ENCODE results near the gene KCTD2. TPM values are rescaled to one million over a fixed set of nuclear protein-coding genes. Genes with fewer than 3 reads are reported as not detected.

Gene KCTD2
- total and polyA plus RNA-seq, 10 donors = 11.0 to 28.4 (median 25.2) TPM

DNA sequence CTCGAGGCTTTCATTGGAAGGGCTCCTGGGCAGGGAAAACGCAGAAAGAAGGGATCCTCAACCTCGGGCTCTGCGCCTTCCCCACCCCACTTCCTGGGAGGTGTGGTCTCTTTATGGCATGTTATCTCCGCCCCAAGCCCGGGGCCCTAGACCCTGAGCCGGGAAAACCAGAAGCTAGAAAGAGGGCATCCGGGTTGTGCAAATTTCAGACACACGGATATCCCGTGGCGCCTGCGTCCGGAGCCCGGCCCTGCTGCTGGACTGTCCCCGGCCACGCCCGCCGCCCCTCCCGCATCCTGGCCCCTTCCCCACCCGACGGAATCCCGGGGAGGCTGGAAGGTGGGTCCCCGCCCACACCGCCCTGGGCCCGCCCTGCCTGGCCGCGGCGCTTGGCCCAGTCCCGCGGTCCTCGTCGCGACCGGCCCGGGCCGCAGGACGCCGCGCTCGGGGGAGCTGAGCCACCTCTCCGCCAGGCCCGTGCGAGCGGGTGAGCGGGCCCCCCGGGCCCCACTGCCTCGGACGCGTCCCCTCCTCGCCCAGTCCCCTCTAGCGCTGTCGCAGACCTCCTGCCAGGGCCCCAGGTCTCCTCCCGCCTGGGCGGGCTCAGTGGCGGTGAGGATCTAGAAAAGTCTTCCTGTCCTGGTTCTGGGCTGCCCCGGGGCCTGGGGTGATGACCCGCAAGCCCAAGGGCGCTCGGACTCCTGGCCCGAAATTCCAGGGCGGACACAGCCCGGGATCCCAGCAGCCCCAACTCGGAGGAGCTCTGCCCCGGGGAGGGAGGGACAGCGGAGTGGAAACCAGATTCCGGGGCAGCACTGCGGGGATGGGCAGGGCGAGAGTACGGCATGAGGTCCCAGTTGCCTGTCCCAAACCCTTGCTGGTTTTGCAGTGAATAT is 40.8 kb downstream of the KCTD2 start, which contains the start of gene SLC16A5:
SLC16A5 (plus strand) TSS at position 397 of the 896 bp plus-strand sequence. CDS start 5,683 bp downstream, outside the sequence.
- H3K27me3 ChIP-seq (replicated peaks in 1 of 7) = no peaks in the 10 kb centered on the region
- TF ChIP-seq, protein P1, sequence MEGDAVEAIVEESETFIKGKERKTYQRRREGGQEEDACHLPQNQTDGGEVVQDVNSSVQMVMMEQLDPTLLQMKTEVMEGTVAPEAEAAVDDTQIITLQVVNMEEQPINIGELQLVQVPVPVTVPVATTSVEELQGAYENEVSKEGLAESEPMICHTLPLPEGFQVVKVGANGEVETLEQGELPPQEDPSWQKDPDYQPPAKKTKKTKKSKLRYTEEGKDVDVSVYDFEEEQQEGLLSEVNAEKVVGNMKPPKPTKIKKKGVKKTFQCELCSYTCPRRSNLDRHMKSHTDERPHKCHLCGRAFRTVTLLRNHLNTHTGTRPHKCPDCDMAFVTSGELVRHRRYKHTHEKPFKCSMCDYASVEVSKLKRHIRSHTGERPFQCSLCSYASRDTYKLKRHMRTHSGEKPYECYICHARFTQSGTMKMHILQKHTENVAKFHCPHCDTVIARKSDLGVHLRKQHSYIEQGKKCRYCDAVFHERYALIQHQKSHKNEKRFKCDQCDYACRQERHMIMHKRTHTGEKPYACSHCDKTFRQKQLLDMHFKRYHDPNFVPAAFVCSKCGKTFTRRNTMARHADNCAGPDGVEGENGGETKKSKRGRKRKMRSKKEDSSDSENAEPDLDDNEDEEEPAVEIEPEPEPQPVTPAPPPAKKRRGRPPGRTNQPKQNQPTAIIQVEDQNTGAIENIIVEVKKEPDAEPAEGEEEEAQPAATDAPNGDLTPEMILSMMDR (IDR thresholded peaks at IDR 0.05 in 8 of 11, conservative IDR thresholded peaks at IDR 0.05 in 3 of 11) = peak in 1 of 11 experiments; percentile 17
- TF ChIP-seq POLR2A (IDR thresholded peaks at IDR 0.05) (no peak), POLR2AphosphoS5 (IDR thresholded peaks at IDR 0.05) (peak; percentile 80 to 89 (median 83))
- intact Hi-C loops (cut with DNase I; ENCODE audit: low total_unique reads) = no loop called here
- H3K27ac ChIP-seq = peak within 1 kb of the TSS; percentile 70 to 97 (median 89)
- peaks cover 36 to 88% (median 64%) of the 10 kb centered on the region in 6 donors for H3K4me1 ChIP-seq
- peak; percentile 95 for DNase-seq
- H3K4me3 ChIP-seq = peak within 1 kb of the TSS; percentile 35 to 81 (median 54)
- 2 to 29% (median 3%) methylated on average over 3 to 69 of the region's 69 CpGs for WGBS, 5 donors
- no peaks in the 10 kb centered on the region for H3K36me3 ChIP-seq
- H3K9me3 ChIP-seq = no peaks in the 10 kb centered on the region

DNA sequence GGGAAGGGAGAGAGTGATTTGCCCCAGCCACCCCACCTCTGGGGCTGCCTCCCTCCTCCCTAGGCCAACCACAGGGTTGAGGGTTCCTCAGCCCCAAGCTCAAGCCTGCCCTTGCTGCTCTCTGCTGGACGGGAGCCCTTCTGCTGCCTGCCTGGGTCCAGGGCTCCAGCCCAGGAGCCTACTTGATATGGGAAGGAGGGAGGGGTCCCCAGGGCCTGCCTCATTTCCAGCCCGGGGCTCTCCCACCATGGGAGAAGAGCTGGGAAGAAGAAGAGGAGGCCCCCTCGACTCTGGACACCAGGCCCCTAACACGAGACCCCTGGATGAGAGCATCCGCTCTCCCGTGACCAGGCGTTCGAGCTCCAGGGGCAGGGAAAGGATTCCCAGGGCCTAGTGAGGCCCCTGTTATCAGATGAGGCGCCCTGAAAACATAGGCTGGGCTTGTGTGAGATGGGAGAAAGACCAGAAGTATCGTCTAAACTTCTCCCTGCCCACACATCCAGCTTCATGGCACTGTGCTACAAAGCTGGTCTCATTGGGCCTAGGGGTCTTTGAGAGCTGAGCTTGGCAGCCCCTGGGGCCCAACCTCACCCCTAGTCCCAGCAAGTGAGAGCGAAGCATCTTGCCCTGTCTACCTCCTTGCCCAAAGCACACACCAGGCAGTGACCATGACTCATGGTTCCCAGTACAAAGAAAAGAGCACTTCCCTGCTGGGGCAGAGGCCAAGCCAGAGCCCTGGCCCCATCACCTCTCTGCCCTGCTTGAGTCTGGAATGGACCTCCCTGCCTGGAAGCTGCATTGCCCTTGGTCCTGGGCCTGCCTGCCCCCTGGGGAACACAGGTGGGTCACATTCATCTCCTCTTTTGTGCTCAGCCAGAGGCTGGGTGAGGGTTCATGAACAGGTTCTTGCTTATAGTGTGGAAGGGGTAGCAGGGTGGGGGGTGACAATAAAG is 41.7 kb downstream of the KCTD2 start:
- intact Hi-C loops (cut with DNase I; ENCODE audit: low total_unique reads) = no loop called here
- H3K9me3 ChIP-seq = no peaks in the 10 kb centered on the region
- WGBS, 5 donors = 77 to 85% (median 84%) methylated on average over 11 of the region's 11 CpGs
- no peaks in the 10 kb centered on the region for H3K27me3 ChIP-seq (replicated peaks in 1 of 7)
- TF ChIP-seq POLR2AphosphoS5 (IDR thresholded peaks at IDR 0.05) = peak in 2 of 3 donors; percentile 20 to 36
- TF ChIP-seq, protein P1 (IDR thresholded peaks at IDR 0.05 in 8 of 11, conservative IDR thresholded peaks at IDR 0.05 in 3 of 11) = no peak
- no peak for TF ChIP-seq POLR2A (IDR thresholded peaks at IDR 0.05)
- peaks cover 36 to 95% (median 70%) of the 10 kb centered on the region in 6 donors for H3K4me1 ChIP-seq
- H3K36me3 ChIP-seq = peaks cover 0 to 5% (median 0%) of the 10 kb centered on the region in 6 donors
- H3K4me3 ChIP-seq = peak overlapping the region in 7 of 8 donors; percentile 35 to 81 (median 55)
- DNase-seq = no peak
- H3K27ac ChIP-seq = peak overlapping the region; percentile 70 to 97 (median 89)

DNA sequence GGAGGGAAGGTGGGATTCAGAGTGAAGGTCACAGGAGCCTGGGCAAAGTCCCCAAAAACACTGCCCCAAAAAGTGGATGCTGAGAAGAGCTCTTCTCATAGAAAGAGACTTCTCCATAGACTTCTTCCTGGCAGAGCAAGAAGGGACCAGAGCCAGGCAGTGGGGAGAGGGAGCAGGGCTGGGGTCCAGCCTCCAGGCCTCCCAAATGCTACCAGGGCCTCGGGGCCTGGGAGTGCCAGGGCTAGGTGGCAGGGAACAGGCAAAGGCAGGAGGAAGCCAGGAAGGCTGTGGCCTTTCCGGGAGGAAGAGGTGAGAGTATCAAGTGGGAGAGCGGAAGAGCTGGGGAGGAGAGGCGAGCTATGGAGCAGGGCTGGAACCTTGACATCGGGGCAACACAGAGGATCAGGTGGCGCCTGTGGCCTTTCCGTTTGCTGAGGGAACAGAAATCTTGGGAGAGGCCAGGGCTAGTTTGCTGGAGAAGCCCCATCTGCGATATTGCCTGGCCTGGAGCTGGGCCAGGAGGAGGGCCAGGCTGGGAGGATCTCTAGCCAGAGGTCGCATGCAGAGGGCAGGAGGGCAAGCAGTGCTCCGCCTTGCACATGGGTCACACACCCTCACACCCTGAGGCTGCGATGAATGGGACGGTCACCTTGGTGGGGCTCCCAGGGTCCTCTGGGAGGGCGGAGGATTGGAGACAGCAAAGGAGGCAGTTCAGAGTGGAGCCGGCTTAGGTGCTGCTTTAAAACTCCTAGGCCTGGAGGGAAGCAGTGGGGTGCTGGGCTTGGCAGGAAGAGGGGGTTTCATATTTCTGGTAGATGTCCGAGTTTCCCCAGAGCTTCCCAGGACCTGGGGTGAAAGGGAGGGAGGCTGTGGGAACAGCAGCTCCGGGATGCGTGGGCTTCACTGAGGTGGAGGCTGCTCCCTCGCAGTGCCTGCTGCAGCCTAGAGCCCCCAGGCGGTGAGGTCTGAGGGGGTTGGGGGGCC is 44.1 kb downstream of the KCTD2 start:
- H3K4me3 ChIP-seq = peak overlapping the region in 1 of 8 donors; percentile 11
- TF ChIP-seq POLR2AphosphoS5 (IDR thresholded peaks at IDR 0.05) (peak; percentile 57 to 79 (median 76)), POLR2A (IDR thresholded peaks at IDR 0.05) (no peak)
- TF ChIP-seq, protein P1 (IDR thresholded peaks at IDR 0.05 in 8 of 11, conservative IDR thresholded peaks at IDR 0.05 in 3 of 11) = no peak
- H3K9me3 ChIP-seq = no peaks in the 10 kb centered on the region
- H3K27ac ChIP-seq = peak overlapping the region in 5 of 8 donors; percentile 42 to 70 (median 51)
- H3K4me1 ChIP-seq = peaks cover 31 to 96% (median 75%) of the 10 kb centered on the region in 6 donors
- 41 to 78% (median 69%) methylated on average over 18 to 19 of the region's 19 CpGs for WGBS, 5 donors
- H3K27me3 ChIP-seq (replicated peaks in 1 of 7) = no peaks in the 10 kb centered on the region
- DNase-seq = peak; percentile 78
- H3K36me3 ChIP-seq = peaks cover 0 to 18% (median 0%) of the 10 kb centered on the region in 6 donors
- intact Hi-C loops (cut with DNase I; ENCODE audit: low total_unique reads) = no loop called here

Data from spleen (tissue), 11 donors.